Measurements from ENCODE around the gene RUNDC3A.

- no peak for TF ChIP-seq POLR2AphosphoS5 (IDR thresholded peaks at IDR 0.05; ENCODE audit: low read depth, low read length)
- TF ChIP-seq CEBPB (IDR thresholded peaks at IDR 0.05; ENCODE audit: low read depth, low read length) = no peak
- TF ChIP-seq JUND (IDR thresholded peaks at IDR 0.05; ENCODE audit: low read length) = no peak
- no peak for TF ChIP-seq SUZ12 (IDR thresholded peaks at IDR 0.05; ENCODE audit: low read length)
- TF ChIP-seq, protein P1, sequence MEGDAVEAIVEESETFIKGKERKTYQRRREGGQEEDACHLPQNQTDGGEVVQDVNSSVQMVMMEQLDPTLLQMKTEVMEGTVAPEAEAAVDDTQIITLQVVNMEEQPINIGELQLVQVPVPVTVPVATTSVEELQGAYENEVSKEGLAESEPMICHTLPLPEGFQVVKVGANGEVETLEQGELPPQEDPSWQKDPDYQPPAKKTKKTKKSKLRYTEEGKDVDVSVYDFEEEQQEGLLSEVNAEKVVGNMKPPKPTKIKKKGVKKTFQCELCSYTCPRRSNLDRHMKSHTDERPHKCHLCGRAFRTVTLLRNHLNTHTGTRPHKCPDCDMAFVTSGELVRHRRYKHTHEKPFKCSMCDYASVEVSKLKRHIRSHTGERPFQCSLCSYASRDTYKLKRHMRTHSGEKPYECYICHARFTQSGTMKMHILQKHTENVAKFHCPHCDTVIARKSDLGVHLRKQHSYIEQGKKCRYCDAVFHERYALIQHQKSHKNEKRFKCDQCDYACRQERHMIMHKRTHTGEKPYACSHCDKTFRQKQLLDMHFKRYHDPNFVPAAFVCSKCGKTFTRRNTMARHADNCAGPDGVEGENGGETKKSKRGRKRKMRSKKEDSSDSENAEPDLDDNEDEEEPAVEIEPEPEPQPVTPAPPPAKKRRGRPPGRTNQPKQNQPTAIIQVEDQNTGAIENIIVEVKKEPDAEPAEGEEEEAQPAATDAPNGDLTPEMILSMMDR (IDR thresholded peaks at IDR 0.05; ENCODE audit: control extremely low read depth in 1 of 3, insufficient read depth in 1 of 3, low read depth in 1 of 3, low read length in 3 of 3) = no peak
- TF ChIP-seq ATF3 (IDR thresholded peaks at IDR 0.05; ENCODE audit: insufficient read depth, low read depth, low read length) = no peak
- TF ChIP-seq JUN (IDR thresholded peaks at IDR 0.05; ENCODE audit: low read depth, low read length) = no peak
- TF ChIP-seq FOSL1 (IDR thresholded peaks at IDR 0.05; ENCODE audit: insufficient read depth, low read depth, low read length) = no peak
- no peak for TF ChIP-seq BRCA1 (IDR thresholded peaks at IDR 0.05; ENCODE audit: low read depth, low read length)
- TF ChIP-seq POLR2A (IDR thresholded peaks at IDR 0.05; ENCODE audit: control extremely low read depth in 1 of 2, low read depth in 2 of 2, low read length in 2 of 2) = no peak
- TF ChIP-seq EP300 (IDR thresholded peaks at IDR 0.05; ENCODE audit: borderline replicate concordance in 1 of 2, low read depth in 2 of 2, low read length in 2 of 2) = no peak
Measured at GRCh38 chr17:44338702-44339101, 30.3 kb downstream of the RUNDC3A start.
